Parathyroid adenoma (tissue), 2 donors: ENCODE measurements around the gene ZNF408.

Source experiments
- H2AFZ ChIP-seq: fragments of 300-600 bp; sonication (generic); one replicate; pipeline ENCODE4 v1.7.0; 2017; ENCODE audit warnings: antibody characterized with exemption, mild to moderate bottlenecking
- H3K27ac ChIP-seq: fragments of 300-600 bp; sonication (generic); one replicate; pipeline ENCODE4 v1.7.0; 2017
- H3K27me3 ChIP-seq: fragments of 300-600 bp; sonication (generic); one replicate; pipeline ENCODE4 v1.7.0; 2017; ENCODE audit warnings: low read length; ENCODE audit not compliant: control insufficient read depth, insufficient read depth
- H3K36me3 ChIP-seq: fragments of 300-600 bp; sonication (generic); one replicate; pipeline ENCODE4 v1.7.0; 2017; ENCODE audit warnings: low read length; ENCODE audit not compliant: control insufficient read depth, insufficient read depth
- H3K4me1 ChIP-seq: fragments of 300-600 bp; sonication (generic); one replicate; pipeline ENCODE4 v1.7.0; 2017; ENCODE audit warnings: control low read depth
- H3K4me2 ChIP-seq: fragments of 300-600 bp; sonication (generic); one replicate; pipeline ENCODE4 v1.7.0; 2017; ENCODE audit warnings: low read length
- H3K4me3 ChIP-seq: fragments of 300-600 bp; sonication (generic); one replicate; pipeline ENCODE4 v1.7.0; 2017; ENCODE audit warnings: low read depth, low read length
- H3K79me2 ChIP-seq: fragments of 300-600 bp; sonication (generic); one replicate; pipeline ENCODE4 v1.7.0; 2017; ENCODE audit warnings: control low read depth
- H3K9ac ChIP-seq: fragments of 300-600 bp; sonication (generic); one replicate; pipeline ENCODE4 v1.7.0; 2017; ENCODE audit warnings: mild to moderate bottlenecking
- H3K9me3 ChIP-seq: fragments of 300-600 bp; sonication (generic); one replicate; pipeline ENCODE4 v1.7.0; 2017; ENCODE audit warnings: low read length; ENCODE audit not compliant: control insufficient read depth
- TF ChIP-seq, protein P1 (sequence below): fragments of 300-600 bp; sonication (generic); IDR thresholded peaks from one replicate; pipeline ENCODE4 v1.7.0; 2017; ENCODE audit warnings: antibody characterized with exemption, mild to moderate bottlenecking
- donor health status: primary hyperparathyroidism.

ZNF408 gene

DNA sequence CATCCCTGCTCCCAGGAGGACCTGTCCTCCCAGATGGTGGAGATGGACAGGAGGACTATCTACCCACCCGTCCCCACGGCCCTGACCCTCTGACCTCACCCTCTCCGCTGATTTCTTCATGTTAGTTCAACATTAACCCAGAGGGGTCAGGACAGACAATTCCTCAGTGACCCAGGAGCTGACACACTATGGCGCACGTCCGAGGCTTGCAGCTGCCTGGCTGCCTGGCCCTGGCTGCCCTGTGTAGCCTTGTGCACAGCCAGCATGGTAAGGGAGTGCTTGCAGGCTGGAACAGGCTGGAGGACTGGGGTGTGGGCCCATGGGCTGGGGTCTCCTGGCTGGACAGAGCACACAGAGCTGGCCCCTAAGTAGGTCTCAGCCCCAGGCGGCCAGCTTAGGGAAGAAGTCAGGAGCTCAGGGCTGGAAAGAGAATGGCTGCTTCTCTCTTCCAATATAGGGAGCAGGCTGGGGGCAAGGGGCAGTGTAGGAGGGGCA is 18.3 kb downstream of the ZNF408 start, which contains the start of gene F2:
Gene F2 (plus strand): TSS at position 166 of the 495 bp plus-strand sequence. CDS start 23 bp downstream, at position 189.
- TF ChIP-seq, protein P1, sequence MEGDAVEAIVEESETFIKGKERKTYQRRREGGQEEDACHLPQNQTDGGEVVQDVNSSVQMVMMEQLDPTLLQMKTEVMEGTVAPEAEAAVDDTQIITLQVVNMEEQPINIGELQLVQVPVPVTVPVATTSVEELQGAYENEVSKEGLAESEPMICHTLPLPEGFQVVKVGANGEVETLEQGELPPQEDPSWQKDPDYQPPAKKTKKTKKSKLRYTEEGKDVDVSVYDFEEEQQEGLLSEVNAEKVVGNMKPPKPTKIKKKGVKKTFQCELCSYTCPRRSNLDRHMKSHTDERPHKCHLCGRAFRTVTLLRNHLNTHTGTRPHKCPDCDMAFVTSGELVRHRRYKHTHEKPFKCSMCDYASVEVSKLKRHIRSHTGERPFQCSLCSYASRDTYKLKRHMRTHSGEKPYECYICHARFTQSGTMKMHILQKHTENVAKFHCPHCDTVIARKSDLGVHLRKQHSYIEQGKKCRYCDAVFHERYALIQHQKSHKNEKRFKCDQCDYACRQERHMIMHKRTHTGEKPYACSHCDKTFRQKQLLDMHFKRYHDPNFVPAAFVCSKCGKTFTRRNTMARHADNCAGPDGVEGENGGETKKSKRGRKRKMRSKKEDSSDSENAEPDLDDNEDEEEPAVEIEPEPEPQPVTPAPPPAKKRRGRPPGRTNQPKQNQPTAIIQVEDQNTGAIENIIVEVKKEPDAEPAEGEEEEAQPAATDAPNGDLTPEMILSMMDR, result no peak
- H3K27me3 ChIP-seq, result no peaks in the 10 kb centered on the region
- H3K4me2 ChIP-seq, result no peak within 1 kb of the TSS
- no peak within 1 kb of the TSS for H3K27ac ChIP-seq
- no peak within 1 kb of the TSS for H3K9ac ChIP-seq
- H2AFZ ChIP-seq, result no peak within 1 kb of the TSS
- H3K36me3 ChIP-seq, result no peaks in the 10 kb centered on the region
- no peaks in the 10 kb centered on the region for H3K4me1 ChIP-seq
- H3K79me2 ChIP-seq, result no peaks in the 10 kb centered on the region
- no peak within 1 kb of the TSS for H3K4me3 ChIP-seq
- no peaks in the 10 kb centered on the region for H3K9me3 ChIP-seq

- Histone ChIP-seq H3K9me3 (no peaks in the 10 kb centered on the region), H3K4me1 (no peaks in the 10 kb centered on the region), H3K4me2 (no peak overlapping the region), H3K4me3 (no peak overlapping the region), H3K36me3 (no peaks in the 10 kb centered on the region), H3K27me3 (no peaks in the 10 kb centered on the region), H3K79me2 (no peaks in the 10 kb centered on the region), H3K27ac (no peak overlapping the region), H3K9ac (no peak overlapping the region), H2AFZ (no peak overlapping the region)
- TF ChIP-seq, protein P1, result no peak
Observed at GRCh38 chr11:46719543-46720218, 18.9 kb downstream of the ZNF408 start.

DNA sequence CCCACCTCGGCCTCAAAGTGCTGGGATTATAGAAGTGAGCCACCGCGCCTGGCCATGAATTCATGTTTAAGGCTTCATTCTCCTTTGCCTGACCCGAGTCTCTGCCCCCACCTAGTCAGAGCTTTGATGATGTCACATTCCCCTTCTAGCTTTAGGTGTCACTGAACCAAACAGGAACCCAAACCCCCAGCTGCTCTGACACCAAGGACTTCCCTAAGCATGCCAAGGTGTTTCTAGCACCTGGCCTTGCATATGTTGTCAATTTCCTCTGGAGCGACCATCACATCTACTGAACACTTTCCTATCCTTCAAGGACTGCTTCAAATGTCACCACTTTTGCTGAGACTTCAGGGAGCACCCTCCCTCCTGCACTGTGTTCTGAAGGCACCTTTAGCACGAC is 20.5 kb downstream of the ZNF408 start:
- Histone ChIP-seq H3K4me1 (no peaks in the 10 kb centered on the region), H3K79me2 (no peaks in the 10 kb centered on the region), H2AFZ (no peak overlapping the region), H3K9me3 (no peaks in the 10 kb centered on the region), H3K4me2 (no peak overlapping the region), H3K27me3 (no peaks in the 10 kb centered on the region), H3K36me3 (no peaks in the 10 kb centered on the region), H3K9ac (no peak overlapping the region), H3K27ac (no peak overlapping the region), H3K4me3 (no peak overlapping the region)
- TF ChIP-seq, protein P1, result no peak

GRCh38 chr11:46722566-46723358 is 21.9 kb downstream of the ZNF408 start:
- no peak overlapping the region for H3K4me2 ChIP-seq
- TF ChIP-seq, protein P1, result no peak
- H3K4me1 ChIP-seq, result no peaks in the 10 kb centered on the region
- no peaks in the 10 kb centered on the region for H3K27me3 ChIP-seq
- no peaks in the 10 kb centered on the region for H3K9me3 ChIP-seq
- H3K9ac ChIP-seq, result no peak overlapping the region
- H3K36me3 ChIP-seq, result no peaks in the 10 kb centered on the region
- no peak overlapping the region for H3K4me3 ChIP-seq
- H2AFZ ChIP-seq, result no peak overlapping the region
- H3K27ac ChIP-seq, result no peak overlapping the region
- H3K79me2 ChIP-seq, result no peaks in the 10 kb centered on the region
